Adrenal gland (tissue), 5 donors: Measurements from ENCODE around the gene FREY1.

Experiments used
- POLR2A ChIP-seq, 2 donors: fragments of 450-650 bp; IDR thresholded peaks; one replicate each; pipeline ENCODE4 v1.6.1; 2017; ENCODE audit warnings: antibody characterized with exemption in 2 of 2, mild to moderate bottlenecking in 2 of 2, moderate library complexity in 1 of 2
- TF ChIP-seq, protein P1 (sequence below), 6 experiments: fragments of 450-650 bp in 4 of 6; fragments of 200-600 bp in 2 of 6; sonication (generic) in 1 of 6; IDR thresholded peaks; 1 replicate in 5 of 6; 2 replicates in 1 of 6; pipeline versions ENCODE4 v1.5.1 to v1.8.0; 2016 to 2021; ENCODE audit warnings: antibody characterized with exemption in 6 of 6, mild to moderate bottlenecking in 2 of 6, moderate library complexity in 1 of 6
- donor health status: DM: no; HTN: no; CAD: no.

DNA sequence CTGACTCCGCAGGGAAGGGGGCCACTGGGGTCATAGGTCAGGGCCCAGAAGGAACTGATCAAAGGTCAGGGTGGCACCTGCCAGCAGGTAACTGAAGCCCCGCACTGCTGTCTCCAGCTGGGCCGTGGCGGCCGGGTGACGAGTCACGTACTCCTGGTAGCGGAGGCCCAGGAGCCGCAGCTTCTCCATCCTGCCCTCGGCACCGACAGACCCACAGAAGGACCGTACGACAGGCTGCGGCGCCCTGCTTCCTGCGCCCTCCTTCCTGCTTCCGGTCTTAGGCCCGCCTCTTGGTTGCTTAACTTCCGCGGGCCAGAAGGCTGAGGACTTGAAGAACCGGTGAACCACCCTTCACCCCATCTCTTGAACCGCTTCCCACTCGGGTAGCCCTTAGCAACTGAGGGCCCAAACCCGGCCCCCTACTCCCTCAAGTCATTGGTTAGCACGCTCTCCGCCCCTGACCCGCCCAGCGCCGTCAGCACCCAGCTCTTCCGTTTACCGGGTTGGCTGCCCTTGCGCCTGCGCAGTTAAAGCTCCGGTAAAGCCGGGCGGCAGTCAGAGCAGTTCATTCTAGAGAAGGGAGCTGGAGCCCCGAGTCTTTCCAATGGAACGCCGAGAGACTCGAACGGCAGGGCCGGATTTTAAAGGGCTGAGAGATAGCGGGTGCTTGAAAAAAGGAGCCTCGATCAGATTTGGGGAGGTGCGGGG, 10.7 kb upstream of the FREY1 start, which contains the start of gene PEX16:
- TF ChIP-seq, protein P1, sequence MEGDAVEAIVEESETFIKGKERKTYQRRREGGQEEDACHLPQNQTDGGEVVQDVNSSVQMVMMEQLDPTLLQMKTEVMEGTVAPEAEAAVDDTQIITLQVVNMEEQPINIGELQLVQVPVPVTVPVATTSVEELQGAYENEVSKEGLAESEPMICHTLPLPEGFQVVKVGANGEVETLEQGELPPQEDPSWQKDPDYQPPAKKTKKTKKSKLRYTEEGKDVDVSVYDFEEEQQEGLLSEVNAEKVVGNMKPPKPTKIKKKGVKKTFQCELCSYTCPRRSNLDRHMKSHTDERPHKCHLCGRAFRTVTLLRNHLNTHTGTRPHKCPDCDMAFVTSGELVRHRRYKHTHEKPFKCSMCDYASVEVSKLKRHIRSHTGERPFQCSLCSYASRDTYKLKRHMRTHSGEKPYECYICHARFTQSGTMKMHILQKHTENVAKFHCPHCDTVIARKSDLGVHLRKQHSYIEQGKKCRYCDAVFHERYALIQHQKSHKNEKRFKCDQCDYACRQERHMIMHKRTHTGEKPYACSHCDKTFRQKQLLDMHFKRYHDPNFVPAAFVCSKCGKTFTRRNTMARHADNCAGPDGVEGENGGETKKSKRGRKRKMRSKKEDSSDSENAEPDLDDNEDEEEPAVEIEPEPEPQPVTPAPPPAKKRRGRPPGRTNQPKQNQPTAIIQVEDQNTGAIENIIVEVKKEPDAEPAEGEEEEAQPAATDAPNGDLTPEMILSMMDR (IDR thresholded peaks at IDR 0.05), result no peak
- TF ChIP-seq POLR2A (IDR thresholded peaks at IDR 0.05), result peak; percentile 54 to 68
